Kidney epithelial cell (primary cell): ENCODE data around the gene SPINT2. TPM values are rescaled to one million over a fixed set of nuclear protein-coding genes. Genes with fewer than 3 reads are reported as not detected.
"Not testable (repeated sequence)": the region's sequence is repeated elsewhere in the genome, so short reads cannot be mapped to it uniquely, and the experiment has no call there.

Experiments
- DNase-seq: peaks from one replicate; pipeline ENCODE4 v3.0.0-alpha.2; 2010; ENCODE audit warnings: low read depth
- H3K27me3 ChIP-seq: 2 replicates; pipeline ENCODE4 v1.6.0; 2011; ENCODE audit warnings: low read length; ENCODE audit not compliant: control insufficient read depth, insufficient read depth
- H3K36me3 ChIP-seq: 2 replicates; pipeline ENCODE4 v1.5.1; 2011; ENCODE audit warnings: low read length; ENCODE audit not compliant: control insufficient read depth, insufficient read depth
- H3K4me3 ChIP-seq: 2 replicates; pipeline ENCODE4 v1.5.1; 2011; ENCODE audit warnings: low read depth, mild to moderate bottlenecking, control low read depth, low read length
- total RNA-seq: library from RNA; depleted of rRNA; stranded (reverse); fragments of >200 nt; gene quantifications from 2 replicates; pipeline ENCODE4 v1.2.3, GENCODE V29; 2015
- TF ChIP-seq, protein P1 (sequence below): IDR thresholded peaks from 2 replicates; pipeline ENCODE4 v1.5.1; 2011; ENCODE audit warnings: mild to moderate bottlenecking, moderate library complexity, low read length, control low read depth, inconsistent platforms; ENCODE audit not compliant: insufficient read depth, poor library complexity, severe bottlenecking

Gene SPINT2
- total RNA-seq, 1 donor from 2014 or later: 591 TPM

DNA sequence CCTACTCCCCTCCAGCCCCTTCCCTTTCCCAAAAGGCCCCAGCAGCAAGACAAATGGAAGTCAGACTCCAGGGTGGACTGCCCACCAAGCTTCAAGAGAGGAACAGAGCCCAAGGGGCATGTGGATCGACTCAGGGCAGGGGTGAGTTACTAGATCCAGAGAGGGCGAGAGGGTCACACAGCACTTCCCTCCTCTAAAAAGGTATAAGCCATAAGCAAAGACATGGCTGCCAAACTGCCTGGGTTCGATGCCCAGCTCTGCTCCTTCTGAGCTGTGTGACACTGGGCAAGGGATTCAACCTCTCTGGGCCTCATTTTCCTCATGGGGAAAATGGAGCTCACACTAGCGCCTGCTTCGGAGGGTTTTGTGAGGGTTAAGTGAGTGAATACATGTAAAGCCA lies 12.0 kb upstream of the SPINT2 start:
- DNase-seq: no peak
- TF ChIP-seq, protein P1, sequence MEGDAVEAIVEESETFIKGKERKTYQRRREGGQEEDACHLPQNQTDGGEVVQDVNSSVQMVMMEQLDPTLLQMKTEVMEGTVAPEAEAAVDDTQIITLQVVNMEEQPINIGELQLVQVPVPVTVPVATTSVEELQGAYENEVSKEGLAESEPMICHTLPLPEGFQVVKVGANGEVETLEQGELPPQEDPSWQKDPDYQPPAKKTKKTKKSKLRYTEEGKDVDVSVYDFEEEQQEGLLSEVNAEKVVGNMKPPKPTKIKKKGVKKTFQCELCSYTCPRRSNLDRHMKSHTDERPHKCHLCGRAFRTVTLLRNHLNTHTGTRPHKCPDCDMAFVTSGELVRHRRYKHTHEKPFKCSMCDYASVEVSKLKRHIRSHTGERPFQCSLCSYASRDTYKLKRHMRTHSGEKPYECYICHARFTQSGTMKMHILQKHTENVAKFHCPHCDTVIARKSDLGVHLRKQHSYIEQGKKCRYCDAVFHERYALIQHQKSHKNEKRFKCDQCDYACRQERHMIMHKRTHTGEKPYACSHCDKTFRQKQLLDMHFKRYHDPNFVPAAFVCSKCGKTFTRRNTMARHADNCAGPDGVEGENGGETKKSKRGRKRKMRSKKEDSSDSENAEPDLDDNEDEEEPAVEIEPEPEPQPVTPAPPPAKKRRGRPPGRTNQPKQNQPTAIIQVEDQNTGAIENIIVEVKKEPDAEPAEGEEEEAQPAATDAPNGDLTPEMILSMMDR: no peak
- Histone ChIP-seq H3K27me3 (no peaks in the 10 kb centered on the region), H3K36me3 (no peaks in the 10 kb centered on the region), H3K4me3 (no peak overlapping the region)

DNA sequence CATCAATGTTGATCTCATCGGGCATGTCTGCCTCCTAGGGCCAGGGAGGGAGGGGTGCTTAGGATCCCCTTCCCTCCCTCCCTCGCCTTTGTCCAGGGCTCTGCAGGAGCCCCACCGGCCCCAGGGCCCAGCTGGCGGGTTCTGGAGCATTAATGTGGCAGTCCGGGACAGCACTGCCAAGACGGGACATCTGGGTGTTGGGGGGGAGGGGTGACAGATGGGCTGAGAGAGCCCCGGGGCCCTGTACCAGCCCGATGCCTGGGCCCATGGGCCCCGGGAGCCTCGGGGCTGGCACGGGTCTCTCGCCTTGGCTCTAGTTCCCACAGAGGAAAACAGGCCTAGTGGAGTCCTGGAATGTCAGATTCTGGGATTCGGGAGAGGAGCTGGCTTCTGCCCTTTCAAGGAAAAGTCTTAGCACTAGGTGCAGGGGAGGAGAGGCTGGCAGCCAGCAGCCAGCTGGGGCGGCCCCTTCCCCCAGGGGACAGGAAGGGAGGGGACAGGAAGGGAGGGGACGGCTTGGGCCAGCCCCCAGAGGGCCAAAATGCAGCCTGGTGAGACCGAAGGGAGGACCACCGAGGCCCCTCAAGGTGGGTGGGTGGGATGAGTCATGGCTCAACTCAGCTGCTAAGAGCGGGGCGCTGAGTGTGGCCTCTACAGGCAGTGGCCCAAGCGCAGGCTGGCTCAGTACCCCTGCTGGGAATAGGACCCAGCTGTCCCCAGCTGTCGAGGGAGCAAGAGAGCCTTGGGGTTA lies 11.3 kb upstream of the SPINT2 start:
- DNase-seq: no peak
- no peaks in the 10 kb centered on the region for H3K36me3 ChIP-seq
- TF ChIP-seq, protein P1: no peak
- no peak overlapping the region for H3K4me3 ChIP-seq
- no peaks in the 10 kb centered on the region for H3K27me3 ChIP-seq

DNA sequence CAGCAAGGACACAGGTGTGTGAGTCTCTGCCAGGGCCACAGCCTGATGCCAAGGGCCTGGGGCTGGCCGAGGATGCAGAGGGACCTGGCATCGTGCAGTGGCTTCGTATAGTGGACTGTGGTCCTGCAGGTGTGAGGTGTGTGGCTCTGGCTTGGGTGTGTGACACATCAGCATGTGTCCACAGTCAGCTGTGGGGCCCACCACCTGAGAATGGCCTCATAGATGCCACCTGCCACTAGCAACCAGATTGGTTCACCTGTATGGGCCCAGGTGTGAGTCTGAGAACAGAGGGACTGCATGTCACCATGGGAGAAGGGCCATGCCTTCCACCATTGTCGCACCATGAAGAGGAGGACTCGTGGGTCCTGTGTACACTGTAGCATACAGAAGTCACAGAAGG lies 10.6 kb upstream of the SPINT2 start:
- TF ChIP-seq, protein P1: no peak
- no peak for DNase-seq
- Histone ChIP-seq H3K4me3 (no peak overlapping the region), H3K36me3 (no peaks in the 10 kb centered on the region), H3K27me3 (no peaks in the 10 kb centered on the region)

DNA sequence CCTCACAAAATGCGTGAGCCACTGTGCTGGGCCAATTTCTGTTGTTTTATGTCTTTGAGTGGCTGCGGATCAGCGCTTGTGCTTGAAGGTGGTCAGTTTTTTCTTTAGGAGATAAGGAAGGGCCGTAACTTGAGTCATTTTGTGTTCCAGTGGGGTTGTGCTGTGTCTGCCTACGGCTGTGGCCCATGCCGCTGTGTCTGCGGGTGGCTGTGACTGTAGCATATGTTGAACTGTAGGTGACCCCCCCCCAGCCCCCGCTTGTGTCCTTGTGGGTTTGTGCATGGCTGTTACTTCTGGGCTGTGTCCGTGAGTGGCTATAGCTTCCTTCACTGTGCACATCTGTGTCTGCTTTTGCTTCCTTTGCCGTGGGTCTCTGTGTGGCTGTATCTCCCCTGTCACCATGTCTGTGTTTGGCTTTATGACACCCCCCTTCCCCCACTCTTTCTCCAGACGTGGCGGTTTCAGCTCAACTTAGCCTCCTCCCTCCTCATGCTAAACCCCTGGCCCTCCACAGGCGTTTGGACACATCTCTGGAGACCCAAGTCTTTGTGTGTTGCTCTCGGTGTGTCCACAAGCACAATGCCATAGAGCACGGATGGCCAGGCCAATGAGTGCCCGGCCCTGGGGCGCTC lies 8.9 kb upstream of the SPINT2 start:
- H3K4me3 ChIP-seq: peak overlapping the region; percentile 45
- TF ChIP-seq, protein P1: no peak
- H3K27me3 ChIP-seq: no peaks in the 10 kb centered on the region
- DNase-seq: no peak
- no peaks in the 10 kb centered on the region for H3K36me3 ChIP-seq

DNA sequence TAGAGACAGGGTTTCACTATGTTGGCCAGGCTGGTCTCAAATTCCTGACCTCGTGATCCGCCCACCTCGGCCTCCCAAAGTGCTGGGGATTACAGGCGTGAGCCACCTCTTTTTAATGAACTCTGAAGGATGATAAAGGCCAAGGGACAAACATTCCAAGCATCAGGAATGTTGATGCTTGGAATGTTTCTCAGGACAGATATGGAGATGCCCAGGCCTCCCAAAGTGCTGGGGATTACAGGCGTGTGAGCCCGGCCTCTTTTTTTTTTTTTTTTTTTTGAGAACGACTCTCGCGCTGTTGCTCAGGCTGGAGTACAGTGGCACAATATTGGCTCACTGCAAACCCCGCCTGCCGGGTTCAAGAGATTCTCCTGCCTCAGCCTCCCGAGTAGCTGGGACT lies 2.4 kb upstream of the SPINT2 start:
- not testable (repeated sequence) for H3K4me3 ChIP-seq, H3K36me3 ChIP-seq, DNase-seq, H3K27me3 ChIP-seq

DNA sequence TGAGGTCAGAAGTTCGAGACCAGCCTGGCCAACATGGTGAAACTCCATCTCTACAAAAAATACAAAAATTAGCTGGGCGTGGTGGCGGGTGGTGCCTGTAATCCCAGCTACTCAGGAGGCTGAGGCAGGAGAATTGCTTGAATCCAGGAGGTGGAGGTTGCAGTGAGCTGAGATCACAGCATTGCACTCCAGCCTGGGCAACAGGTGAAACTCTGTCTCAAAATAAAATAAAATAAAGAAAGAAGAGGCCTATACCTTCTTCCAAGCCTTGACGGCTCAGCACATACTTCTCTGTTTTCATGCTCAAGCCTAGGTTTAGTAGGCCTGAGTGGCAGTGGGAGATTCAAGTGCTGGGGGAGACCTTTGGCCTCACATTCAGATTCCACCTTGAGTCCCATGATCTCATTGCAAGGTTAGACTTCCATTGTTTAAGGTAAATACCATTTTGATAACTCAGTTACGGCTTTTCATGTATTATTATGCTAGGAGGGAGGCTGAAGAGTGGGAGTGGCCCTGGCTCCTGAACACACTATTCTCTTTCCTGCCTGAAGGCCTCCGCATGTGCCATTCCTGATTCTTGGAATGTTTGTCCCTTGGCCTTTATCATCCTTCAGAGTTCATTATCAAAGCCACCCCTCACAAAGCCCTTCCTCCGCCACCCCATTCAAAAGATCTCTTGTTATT lies 1.6 kb upstream of the SPINT2 start:
- H3K36me3 ChIP-seq: no peaks in the 10 kb centered on the region
- no peak for DNase-seq
- H3K4me3 ChIP-seq: no peak overlapping the region
- H3K27me3 ChIP-seq: no peaks in the 10 kb centered on the region
- TF ChIP-seq, protein P1: no peak
